Endothelial cell of umbilical vein (primary cell): ENCODE measurements around the gene TRDN.

ENCODE experiments used
- CTCF ChIP-seq, 2 donors: IDR thresholded peaks; 1 replicate in 1 of 2; 2 replicates in 1 of 2; pipeline ENCODE4 v1.5.1; 2011; ENCODE audit warnings: low read length in 2 of 2, mild to moderate bottlenecking in 2 of 2, moderate library complexity in 2 of 2, control low read depth in 1 of 2, inconsistent platforms in 1 of 2, low read depth in 1 of 2; ENCODE audit not compliant: insufficient read depth in 1 of 2; ENCODE audit errors: extremely low read depth in 1 of 2
- EZH2 ChIP-seq: IDR thresholded peaks from 2 replicates; pipeline ENCODE4 v1.6.1; 2012; ENCODE audit warnings: borderline replicate concordance, low read depth, mild to moderate bottlenecking, moderate library complexity, low read length, inconsistent platforms; ENCODE audit not compliant: severe bottlenecking
- FOS ChIP-seq: IDR thresholded peaks from 2 replicates; pipeline ENCODE4 v1.6.1; 2011; ENCODE audit warnings: mild to moderate bottlenecking, low read length, moderate library complexity, borderline replicate concordance; ENCODE audit not compliant: insufficient read depth
- GATA2 ChIP-seq: IDR thresholded peaks from 2 replicates; pipeline ENCODE4 v1.7.0; 2011; ENCODE audit warnings: low read depth, mild to moderate bottlenecking, moderate library complexity, mixed read lengths, low read length; ENCODE audit not compliant: insufficient read length, insufficient read depth
- JUN ChIP-seq: IDR thresholded peaks from 2 replicates; pipeline ENCODE4 v1.6.1; 2011; ENCODE audit warnings: borderline replicate concordance, low read depth; ENCODE audit not compliant: insufficient read length, insufficient read depth
- POLR2A ChIP-seq: IDR thresholded peaks from 2 replicates; pipeline ENCODE4 v1.6.1; 2012; ENCODE audit warnings: low read depth, mild to moderate bottlenecking, control low read depth, low read length
- POLR2AphosphoS5 ChIP-seq: IDR thresholded peaks from 2 replicates; pipeline ENCODE4 v1.6.1; 2012; ENCODE audit warnings: low read depth, mild to moderate bottlenecking, control low read depth, low read length, moderate library complexity; ENCODE audit not compliant: insufficient read depth
- TF ChIP-seq, protein P1 (sequence below): IDR thresholded peaks from 2 replicates; pipeline ENCODE4 v1.6.1; 2011; ENCODE audit not compliant: insufficient read depth, insufficient read length

- no peak for TF ChIP-seq EZH2
- TF ChIP-seq POLR2AphosphoS5 = no peak
- no peak for TF ChIP-seq CTCF (IDR thresholded peaks at IDR 0.05; ENCODE audit: extremely low read depth in 1 of 2, insufficient read depth in 1 of 2, low read depth in 1 of 2, low read length in 2 of 2)
- no peak for TF ChIP-seq POLR2A
- TF ChIP-seq GATA2 = no peak
- TF ChIP-seq, protein P1, sequence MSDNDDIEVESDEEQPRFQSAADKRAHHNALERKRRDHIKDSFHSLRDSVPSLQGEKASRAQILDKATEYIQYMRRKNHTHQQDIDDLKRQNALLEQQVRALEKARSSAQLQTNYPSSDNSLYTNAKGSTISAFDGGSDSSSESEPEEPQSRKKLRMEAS = no peak
- TF ChIP-seq JUN = no peak
- TF ChIP-seq FOS = no peak
These were observed 412.7 kb downstream of the TRDN start for GRCh38 chr6:123224077-123224476.
